MM.1S (cell line): ENCODE results near the gene SMC5.

ENCODE experiments used
- DNase-seq: peaks from one replicate; pipeline ENCODE4 v3.0.0-alpha.2; 2015
- H2AFZ ChIP-seq: fragments of 300-600 bp; sonication (generic); 2 replicates; pipeline ENCODE4 v1.6.0; 2016; ENCODE audit warnings: antibody characterized with exemption, low read length
- H3F3A ChIP-seq: fragments of 300-600 bp; sonication (generic); 2 replicates; pipeline ENCODE4 v1.6.1; 2016; ENCODE audit warnings: mild to moderate bottlenecking, antibody characterized with exemption, low read length, moderate library complexity, mixed read lengths; ENCODE audit not compliant: insufficient read depth
- H3K27ac ChIP-seq: fragments of 300-600 bp; sonication (generic); 2 replicates; pipeline ENCODE4 v1.5.1; 2016; ENCODE audit warnings: mild to moderate bottlenecking, low read length
- H3K27me3 ChIP-seq: fragments of 300-600 bp; sonication (generic); replicated peaks from 2 replicates; pipeline ENCODE4 v1.6.0; 2016; ENCODE audit warnings: low read length; ENCODE audit not compliant: insufficient read depth
- H3K36me3 ChIP-seq: fragments of 300-600 bp; sonication (generic); replicated peaks from 2 replicates; pipeline ENCODE4 v1.6.1; 2016; ENCODE audit warnings: mild to moderate bottlenecking, low read length, mixed read lengths; ENCODE audit not compliant: insufficient read depth
- H3K4me1 ChIP-seq: fragments of 300-600 bp; sonication (generic); 2 replicates; pipeline ENCODE4 v1.6.1; 2016; ENCODE audit warnings: low read length, mixed read lengths
- H3K4me2 ChIP-seq: fragments of 300-600 bp; sonication (generic); 2 replicates; pipeline ENCODE4 v1.6.0; 2016; ENCODE audit warnings: low read depth, low read length
- H3K4me3 ChIP-seq: fragments of 300-600 bp; sonication (generic); 2 replicates; pipeline ENCODE4 v1.5.1; 2016; ENCODE audit warnings: low read length, mixed read lengths
- H3K79me2 ChIP-seq: fragments of 300-600 bp; sonication (generic); 2 replicates; pipeline ENCODE4 v1.6.1; 2016; ENCODE audit warnings: mixed run types, low read length, mixed read lengths
- H3K9ac ChIP-seq: fragments of 300-600 bp; sonication (generic); 2 replicates; pipeline ENCODE4 v1.6.1; 2016; ENCODE audit warnings: low read length, mixed read lengths
- H3K9me2 ChIP-seq: fragments of 300-600 bp; sonication (generic); replicated peaks from 2 replicates; pipeline ENCODE4 v1.6.1; 2016; ENCODE audit warnings: mild to moderate bottlenecking, low read length, mixed read lengths; ENCODE audit not compliant: insufficient read depth
- H3K9me3 ChIP-seq: fragments of 300-600 bp; sonication (generic); replicated peaks from 2 replicates; pipeline ENCODE4 v1.6.1; 2016; ENCODE audit warnings: mild to moderate bottlenecking, low read length, mixed read lengths; ENCODE audit not compliant: insufficient read depth
- H4K20me1 ChIP-seq: fragments of 300-600 bp; sonication (generic); 2 replicates; pipeline ENCODE4 v1.6.1; 2016; ENCODE audit warnings: mild to moderate bottlenecking, low read length, moderate library complexity, mixed read lengths; ENCODE audit not compliant: insufficient read depth
- CTCF ChIP-seq: fragments of 300-600 bp; sonication (generic); IDR thresholded peaks from 2 replicates; pipeline ENCODE4 v1.5.1; 2016; ENCODE audit warnings: antibody characterized with exemption, low read length, mixed read lengths
- EZH2 ChIP-seq: fragments of 300-600 bp; sonication (generic); optimal IDR thresholded peaks from 2 replicates; pipeline ENCODE3; 2017; ENCODE audit warnings: low read depth, mild to moderate bottlenecking, antibody characterized with exemption, low read length, mixed read lengths
- EZH2phosphoT487 ChIP-seq: fragments of 300-600 bp; sonication (generic); IDR thresholded peaks from 2 replicates; pipeline ENCODE4 v1.6.1; 2018; ENCODE audit warnings: antibody characterized with exemption, low read length

SMC5 gene

GRCh38 chr9:70278305-70278704, 19.5 kb downstream of the SMC5 start:
- Histone ChIP-seq H3K9me2 (no peaks in the 10 kb centered on the region), H3K4me2 (no peak overlapping the region), H3K4me1 (no peaks in the 10 kb centered on the region), H3K79me2 (peaks cover 30% of the 10 kb centered on the region), H3K36me3 (no peaks in the 10 kb centered on the region; the same call in 1 of the 2 replicates), H4K20me1 (no peaks in the 10 kb centered on the region; the same call in 1 of the 2 replicates), H3K4me3 (no peak overlapping the region), H2AFZ (no peak overlapping the region), H3F3A (no peaks in the 10 kb centered on the region), H3K9me3 (no peaks in the 10 kb centered on the region), H3K27ac (no peak overlapping the region), H3K9ac (no peak overlapping the region), H3K27me3 (no peaks in the 10 kb centered on the region)
- DNase-seq: no peak
- TF ChIP-seq EZH2phosphoT487 (no peak), CTCF (no peak), EZH2 (no peak)

GRCh38 chr9:70283848-70284247, 25.1 kb downstream of the SMC5 start:
- H3K79me2 ChIP-seq: 0 out of 2 replicates have a peak, but pooled peaks cover 4% of the 10 kb centered on the region
- no peak overlapping the region for H3K27ac ChIP-seq
- H3K36me3 ChIP-seq: peaks cover 4% of the 10 kb centered on the region; the same call in 1 of the 2 replicates

GRCh38 chr9:70285246-70285645, 26.5 kb downstream of the SMC5 start:
- no peak overlapping the region for H3K4me2 ChIP-seq
- H3K27ac ChIP-seq: no peak overlapping the region
- no peaks in the 10 kb centered on the region for H3K4me1 ChIP-seq
- 0 out of 2 replicates have a peak, but pooled peaks cover 2% of the 10 kb centered on the region for H3K79me2 ChIP-seq
- H3K9ac ChIP-seq: no peak overlapping the region
- no peak for TF ChIP-seq EZH2phosphoT487
- no peak for TF ChIP-seq EZH2
- TF ChIP-seq CTCF: no peak
- H3K36me3 ChIP-seq: peaks cover 4% of the 10 kb centered on the region; the same call in 1 of the 2 replicates
- H3F3A ChIP-seq: no peaks in the 10 kb centered on the region
- no peak overlapping the region for H3K4me3 ChIP-seq
- no peak overlapping the region for H2AFZ ChIP-seq
- H3K9me2 ChIP-seq: no peaks in the 10 kb centered on the region
- no peaks in the 10 kb centered on the region for H3K27me3 ChIP-seq
- H4K20me1 ChIP-seq: no peaks in the 10 kb centered on the region
- no peak for DNase-seq
- no peaks in the 10 kb centered on the region for H3K9me3 ChIP-seq

More at GRCh38 chr9:70283848-70284247, 25.1 kb downstream of the SMC5 start:
- Histone ChIP-seq H3K4me2 (no peak overlapping the region), H3K9me3 (no peaks in the 10 kb centered on the region), H3K27me3 (no peaks in the 10 kb centered on the region), H3F3A (no peaks in the 10 kb centered on the region), H3K4me1 (no peaks in the 10 kb centered on the region), H3K4me3 (no peak overlapping the region), H2AFZ (no peak overlapping the region), H3K9me2 (no peaks in the 10 kb centered on the region), H3K9ac (no peak overlapping the region), H4K20me1 (no peaks in the 10 kb centered on the region)
- TF ChIP-seq EZH2phosphoT487 (no peak), EZH2 (no peak), CTCF (no peak)
- DNase-seq: no peak
